ENCODE results near the gene ADAMTS6.

ADAMTS6 gene

DNA sequence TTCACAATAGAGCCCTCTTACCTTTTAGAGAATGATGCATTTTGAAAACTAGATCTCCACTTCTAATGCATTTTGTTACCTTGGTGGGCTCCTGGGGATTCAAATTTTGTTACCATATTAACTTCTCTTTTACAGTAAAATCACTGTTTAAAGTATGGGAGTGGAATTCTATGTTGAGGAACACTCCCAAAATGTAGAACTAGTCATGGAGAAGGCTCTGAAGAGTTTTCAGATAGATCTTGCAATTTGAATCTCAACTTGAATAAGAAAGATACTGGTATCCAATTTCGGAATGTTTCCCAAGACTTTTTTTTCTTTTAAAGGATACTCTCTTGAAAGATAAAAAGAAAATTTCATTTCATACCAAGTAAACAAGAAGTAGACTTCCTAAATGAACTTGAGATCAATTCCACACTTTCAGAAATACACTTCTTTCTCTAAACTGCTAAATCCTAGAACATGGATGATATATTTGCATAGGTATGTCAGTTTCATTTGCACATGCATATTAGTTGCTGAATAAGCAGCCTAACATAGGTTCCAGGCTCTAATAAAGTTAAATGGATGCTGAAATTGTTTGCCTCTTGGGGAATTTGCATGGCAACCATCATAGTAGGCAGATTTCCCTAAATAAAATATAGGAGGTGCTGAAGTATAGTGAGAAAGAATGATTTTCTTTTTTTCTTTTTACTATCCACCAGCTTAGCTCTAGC, 205.4 kb downstream of the ADAMTS6 start:
- DNase-seq (ENCODE audit: low spot score): no peak

DNA sequence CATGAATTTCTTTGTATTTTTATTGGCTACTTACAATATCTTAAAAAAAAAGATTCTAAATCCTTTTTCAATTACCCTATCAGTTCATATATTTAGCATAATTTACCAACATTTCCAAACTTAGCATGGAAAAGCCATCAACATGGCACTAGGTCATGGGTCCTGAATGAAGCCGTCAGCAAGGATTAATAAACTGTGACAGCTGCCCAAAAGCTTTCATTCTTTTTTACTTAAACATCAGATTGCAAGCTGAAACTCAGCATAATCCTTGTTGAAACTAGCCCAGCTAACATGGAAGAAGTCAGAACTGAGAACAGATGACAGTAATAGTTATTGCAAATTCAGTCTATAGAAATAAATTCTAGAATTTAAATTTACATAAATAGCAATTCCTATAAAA, 209.8 kb downstream of the ADAMTS6 start:
- no peak for DNase-seq (ENCODE audit: low spot score)

DNA sequence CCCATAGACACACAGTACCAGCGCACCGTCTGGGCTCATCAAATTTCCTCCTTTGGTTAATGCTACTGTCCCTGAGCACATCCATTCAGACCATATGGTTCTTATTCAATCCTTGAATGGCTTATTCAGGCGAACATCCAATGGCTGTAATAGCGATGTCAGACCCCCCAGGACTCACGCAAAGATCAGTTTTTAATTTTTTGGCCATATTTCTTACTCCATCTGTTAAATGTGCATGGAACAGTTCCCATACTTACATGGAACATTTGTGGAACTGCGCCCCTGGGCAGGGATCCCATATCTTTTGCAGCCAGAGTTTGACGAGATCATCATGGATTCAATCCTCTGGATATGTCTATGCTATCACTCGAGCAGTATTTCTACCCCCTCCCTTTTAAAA, 213.2 kb downstream of the ADAMTS6 start:
- no peak for DNase-seq (ENCODE audit: low spot score)

DNA sequence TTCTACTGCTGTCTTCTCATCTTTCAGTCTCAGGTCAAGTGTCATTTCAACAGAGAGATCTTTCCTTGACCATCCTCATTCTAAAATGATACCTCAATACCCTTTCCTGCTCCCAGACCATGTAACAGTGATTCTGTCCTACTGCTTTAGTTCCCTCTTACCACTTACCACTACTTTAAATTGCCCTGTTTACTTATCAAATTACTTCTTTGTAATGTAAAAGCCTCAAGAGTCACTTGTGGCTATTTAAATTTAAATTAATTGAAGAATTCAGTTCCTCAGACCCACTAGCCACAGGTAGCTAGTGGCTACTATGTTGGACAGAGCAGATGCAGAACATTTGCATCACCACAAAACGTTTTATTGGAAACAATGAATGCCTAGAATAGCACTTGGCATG, 217.3 kb downstream of the ADAMTS6 start:
- DNase-seq (ENCODE audit: low spot score): no peak

DNA sequence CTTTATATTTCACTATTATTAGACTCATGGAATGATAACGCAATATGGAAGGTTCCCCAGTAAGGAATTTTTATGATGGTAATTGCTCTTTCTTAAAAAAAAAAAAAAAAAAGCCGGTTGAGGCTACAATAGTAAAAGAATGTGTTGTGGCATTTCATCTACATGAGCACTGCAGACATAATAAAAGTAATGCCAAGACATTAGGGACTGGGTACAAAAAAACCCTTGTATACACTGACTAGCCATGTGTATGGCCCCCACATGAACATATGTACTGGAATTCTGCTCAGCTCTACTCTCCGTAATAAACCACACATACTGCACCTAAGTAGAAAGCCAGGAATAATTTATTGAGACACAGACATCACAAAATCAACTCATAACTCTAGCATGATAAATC, 218.4 kb downstream of the ADAMTS6 start:
- no peak for DNase-seq (ENCODE audit: low spot score)

DNA sequence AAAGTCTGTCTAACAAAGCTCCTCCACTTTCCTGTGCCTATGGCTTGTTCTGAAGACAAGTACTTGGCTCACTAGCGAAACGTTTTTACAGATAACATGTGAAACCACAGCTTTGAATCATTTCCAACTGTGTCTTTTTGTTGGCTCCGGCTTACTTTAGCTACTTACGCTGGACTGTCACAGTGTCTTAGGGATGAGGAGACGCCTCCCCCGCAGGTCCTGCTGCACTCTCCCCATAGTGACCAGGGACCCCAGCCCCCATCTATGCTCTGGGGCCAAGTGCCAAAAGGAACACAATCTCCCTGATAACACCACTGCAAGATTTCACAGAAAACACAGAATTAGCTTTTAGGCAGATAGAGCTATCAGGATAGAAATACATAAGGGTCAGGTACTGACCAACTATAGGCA, 219.1 kb downstream of the ADAMTS6 start:
- no peak for DNase-seq (ENCODE audit: low spot score)

DNA sequence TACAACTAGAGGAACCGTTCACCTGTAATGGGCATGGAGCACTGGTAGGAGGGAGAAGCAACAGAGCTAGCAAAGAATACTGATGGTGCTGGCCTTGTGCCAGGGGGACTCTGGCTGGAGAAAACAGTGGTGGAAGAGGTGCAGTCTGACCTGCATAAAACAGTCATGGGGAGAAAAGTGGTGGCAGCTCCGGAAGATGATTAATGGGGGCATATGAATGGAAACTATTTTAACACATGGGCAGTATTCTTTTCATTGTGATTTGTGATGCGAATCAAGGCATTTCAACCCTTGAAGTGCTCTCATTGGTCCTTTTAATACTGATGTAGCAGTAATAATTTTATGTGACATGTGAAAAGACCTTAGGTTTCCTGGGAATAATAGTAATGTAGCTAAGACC, 219.6 kb downstream of the ADAMTS6 start:
- DNase-seq (ENCODE audit: low spot score): no peak

DNA sequence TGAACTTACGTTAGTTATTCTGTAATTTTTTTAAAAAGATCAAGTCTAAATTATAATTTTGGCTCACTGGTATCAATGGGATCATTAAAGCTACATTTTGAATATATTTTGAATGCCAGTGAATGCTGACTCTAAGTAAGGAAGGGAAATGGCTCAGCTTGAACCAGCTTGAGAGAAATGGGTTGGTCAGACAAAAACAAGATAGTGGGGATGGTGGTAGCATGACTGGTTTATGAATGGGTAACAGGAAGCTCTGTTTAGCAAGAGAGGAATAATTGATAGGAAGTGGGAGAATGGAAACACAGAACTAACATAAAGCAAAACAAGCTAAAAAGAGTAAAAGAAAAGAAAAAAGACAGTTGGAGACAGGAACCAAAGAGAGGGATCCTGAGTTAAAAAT, 220.2 kb downstream of the ADAMTS6 start:
- DNase-seq (ENCODE audit: low spot score): no peak

DNA sequence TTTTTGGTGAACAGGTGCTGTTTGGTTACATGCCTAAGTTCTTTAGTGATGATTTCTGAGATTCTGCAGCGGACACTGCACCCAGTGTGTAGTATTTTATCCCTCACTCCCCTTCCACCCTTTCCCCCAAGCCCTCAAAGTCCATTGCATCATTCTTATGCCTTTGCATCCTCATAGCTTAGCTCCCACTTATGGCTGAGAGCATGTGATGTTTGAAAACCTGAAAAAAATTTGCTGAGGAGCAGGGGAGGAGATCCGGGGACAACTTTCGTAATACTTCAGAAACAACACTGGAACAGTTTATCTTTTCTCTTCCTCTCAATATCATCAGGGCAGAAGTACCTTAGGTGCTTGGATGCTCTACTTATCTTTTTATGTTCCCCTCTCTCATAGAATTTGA, 226.4 kb downstream of the ADAMTS6 start:
- no peak for DNase-seq (ENCODE audit: low spot score)

DNA sequence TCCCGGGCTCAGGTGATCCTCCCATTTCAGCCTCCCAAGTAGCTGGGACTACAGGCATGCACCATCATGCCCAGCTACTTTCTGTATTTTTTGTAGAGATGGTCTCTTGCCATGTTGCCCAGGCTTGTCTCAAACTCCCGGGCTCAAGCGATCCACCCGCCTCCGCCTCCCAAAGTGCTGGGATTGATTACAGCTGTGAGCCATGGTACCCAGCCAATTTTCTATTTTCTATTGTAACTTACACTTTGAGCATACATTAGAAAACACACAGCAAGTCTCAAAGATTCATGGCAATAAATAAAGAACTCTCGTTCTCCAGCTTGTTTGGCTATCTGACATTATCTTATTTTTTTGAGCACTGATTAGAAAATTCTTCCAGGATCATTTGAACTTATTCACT, 228.7 kb downstream of the ADAMTS6 start:
- DNase-seq (ENCODE audit: low spot score): no peak

DNA sequence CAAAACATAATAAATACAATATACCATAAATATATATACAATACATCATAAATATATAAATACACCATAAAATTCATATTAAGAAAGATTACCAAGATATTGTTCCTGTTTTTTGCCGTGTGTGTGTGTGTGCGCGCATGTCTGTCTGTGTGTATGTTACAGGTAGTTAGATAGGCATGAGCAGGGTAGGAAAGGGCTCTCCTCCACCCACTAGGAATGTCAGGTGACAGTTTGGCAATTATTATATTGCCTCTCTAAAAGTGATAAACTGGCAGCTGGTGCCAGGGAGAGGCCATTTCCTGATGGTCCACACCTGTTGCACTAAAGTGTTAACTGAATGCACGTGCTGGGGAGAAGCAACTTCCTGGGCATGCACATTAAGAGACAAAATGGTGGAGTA, 232.8 kb downstream of the ADAMTS6 start:
- DNase-seq (ENCODE audit: low spot score): no peak

DNA sequence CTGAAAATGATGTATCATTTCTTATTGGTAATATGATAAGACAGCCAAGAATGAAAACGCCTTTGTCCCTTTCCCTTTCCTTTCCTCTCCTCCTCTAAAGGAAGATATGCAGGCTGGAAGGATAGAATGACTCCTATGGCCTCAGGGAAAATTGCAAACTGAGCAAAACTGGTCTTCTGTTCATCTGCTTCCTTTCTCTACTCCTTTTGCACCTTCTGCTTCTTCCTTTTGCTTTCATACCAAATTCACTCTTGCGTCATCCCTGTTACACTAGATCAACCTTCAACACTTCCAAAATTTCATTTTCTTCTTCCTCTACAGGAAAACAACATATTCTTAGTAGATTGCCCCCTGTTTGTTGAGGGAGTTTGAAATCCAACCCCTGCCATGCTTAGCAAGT, 234.1 kb downstream of the ADAMTS6 start:
- no peak for DNase-seq (ENCODE audit: low spot score)

DNA sequence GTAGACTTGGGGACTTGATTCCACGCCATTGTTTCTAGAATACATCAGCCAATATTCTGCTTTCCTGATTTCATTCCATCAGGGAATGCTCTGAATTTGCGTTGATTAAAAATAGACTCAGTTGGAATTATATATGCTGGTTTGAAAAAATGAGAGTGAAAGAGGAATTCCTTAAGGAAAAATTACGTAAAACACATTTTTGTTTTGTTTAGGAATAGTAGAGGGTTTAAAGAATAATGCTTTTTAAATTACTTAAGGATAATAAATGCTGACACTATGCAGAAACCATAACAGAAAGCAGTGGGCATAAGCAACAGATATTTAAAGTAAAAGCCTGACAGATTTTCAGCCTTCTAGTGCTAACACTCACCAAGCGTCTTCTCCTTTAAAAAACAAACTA, 235.0 kb downstream of the ADAMTS6 start:
- no peak for DNase-seq (ENCODE audit: low spot score)

DNA sequence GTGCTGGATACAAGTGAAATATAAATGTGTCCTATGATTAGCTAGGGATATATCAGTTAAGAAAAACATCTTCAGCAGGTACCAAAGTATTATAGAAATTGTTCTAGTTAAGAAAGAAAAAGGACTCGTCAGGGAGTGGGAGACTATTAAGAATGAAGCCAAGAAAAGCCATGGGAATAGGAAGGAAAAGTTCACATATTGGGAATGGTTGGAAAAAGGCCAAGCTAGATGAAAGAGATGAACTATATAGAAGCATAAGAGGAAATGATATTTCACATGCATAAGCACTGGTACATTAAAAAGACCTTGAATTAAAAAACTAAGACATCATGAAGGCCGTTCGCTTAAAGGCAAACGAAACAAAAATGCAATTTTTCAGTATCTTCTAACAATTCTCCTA, 237.7 kb downstream of the ADAMTS6 start:
- no peak for DNase-seq (ENCODE audit: low spot score)

DNA sequence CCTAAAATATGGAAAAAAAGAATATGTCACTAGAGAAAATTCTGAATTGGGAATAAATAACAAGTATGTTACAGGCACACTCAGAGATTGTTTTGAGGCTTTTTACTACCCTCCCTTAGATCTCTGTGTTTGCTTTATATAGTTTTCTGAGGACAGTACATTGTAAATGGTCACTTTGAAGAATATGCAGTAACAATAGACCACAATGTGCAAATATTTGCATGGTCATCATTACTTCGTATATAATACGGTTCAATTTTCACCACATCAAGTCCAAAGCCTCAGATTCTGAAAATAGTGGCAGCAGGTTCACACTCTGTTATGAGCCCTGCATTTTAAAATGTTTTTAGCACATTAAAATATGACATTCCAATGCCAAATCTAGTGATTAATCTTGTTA, 238.6 kb downstream of the ADAMTS6 start:
- DNase-seq (ENCODE audit: low spot score): no peak

DNA sequence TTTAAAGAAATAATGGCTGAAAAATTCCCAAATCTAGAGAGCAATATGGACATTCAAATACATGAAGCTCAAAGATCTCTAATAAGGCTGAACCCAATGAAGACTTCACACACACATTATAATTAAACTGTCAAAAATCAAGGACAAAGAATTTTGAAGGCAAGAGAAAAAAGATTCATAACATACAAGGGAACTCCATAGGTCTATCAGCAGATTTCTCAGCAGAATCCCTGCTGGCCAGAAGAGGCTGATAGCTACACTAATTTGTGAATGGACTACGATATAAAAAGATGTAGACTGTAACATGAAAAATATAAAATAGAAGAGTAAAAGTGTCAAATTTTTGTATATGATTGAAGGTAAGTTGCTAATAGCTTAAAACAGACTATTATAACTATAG, 251.9 kb downstream of the ADAMTS6 start:
- no peak for DNase-seq (ENCODE audit: low spot score)

DNA sequence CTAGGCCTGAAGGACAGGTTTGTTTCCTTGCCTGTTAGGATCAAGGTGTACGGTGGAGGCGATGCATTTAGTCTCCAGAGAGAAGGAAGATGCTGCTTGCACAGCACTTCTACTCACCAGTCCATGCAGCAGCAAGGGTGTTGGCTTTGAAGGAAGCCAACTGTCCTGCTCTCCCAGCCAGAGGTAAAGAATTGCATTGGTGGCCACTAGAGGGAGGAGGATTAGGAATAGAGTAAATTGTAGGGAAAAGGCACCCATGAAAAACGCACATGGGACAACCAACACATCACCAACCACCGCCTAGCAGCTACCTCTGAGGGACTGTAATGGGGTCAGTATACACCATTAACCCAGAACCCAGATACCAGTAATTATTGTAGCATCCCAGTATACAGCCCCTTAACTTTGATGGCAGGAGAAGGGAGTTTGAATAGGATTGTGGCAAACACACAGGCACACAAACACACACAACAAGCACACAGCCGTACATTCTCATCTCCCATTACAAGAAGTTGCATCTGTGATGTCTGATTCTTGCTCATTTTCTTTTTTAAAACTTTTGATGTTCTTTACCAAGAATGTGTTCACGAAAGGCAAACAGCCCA, 267.7 kb downstream of the ADAMTS6 start:
- DNase-seq (ENCODE audit: low spot score): peak; percentile 51

DNA sequence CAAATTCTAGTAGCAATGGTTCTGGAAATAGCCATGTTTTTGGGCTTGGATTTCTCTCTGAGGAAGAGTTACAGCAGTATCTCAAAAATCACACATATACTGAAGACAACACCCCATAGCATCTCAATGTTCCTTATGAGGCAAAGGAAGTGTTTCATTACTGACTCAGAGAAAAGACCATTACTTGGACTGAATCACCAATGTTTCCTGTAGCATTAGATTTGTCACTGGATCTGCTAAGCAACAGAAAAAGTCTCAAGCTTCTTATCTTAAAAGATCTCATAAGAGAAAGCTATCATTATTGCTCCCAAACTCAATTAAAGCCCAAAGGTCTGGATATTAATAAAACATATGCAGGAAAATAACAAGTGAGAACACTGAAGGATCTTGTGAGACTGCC, 272.4 kb downstream of the ADAMTS6 start:
- DNase-seq (ENCODE audit: low spot score): no peak

DNA sequence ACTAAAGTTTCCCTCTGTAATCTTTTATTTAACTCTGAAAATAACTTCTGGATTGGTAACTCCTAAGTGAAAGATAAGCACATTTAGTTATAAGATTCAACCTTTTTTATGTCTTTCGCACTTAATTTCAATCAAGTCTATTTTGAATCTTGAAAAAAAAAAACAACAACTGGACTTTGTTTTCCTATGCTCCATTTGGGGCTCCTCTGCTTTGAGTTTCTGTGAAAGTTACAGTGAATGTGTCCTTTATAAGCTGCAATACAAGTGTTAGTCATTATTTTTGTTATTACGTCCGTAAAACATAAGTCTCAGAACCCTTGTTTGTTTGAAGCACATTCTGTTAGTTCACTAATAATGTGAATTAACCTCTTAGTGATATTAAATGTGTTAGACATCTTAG, 276.8 kb downstream of the ADAMTS6 start:
- DNase-seq (ENCODE audit: low spot score): no peak

DNA sequence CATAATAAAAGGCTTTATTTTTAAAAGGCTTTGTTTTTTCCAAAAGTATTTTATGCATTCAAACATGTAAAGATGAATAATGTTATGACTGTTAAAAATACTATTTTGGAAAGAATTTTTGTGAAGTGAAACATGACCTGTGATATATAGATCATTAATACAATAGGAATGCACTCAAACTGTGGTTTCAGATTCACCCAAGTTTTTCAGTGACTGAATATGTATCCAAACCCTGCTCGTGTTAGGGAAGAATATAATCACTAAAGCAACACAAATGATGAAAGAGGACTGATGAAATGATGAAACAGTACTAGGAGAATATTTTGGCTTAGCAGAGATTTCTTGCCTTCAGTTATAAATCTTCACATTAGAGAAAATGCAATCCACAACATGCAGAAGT, 278.0 kb downstream of the ADAMTS6 start:
- DNase-seq (ENCODE audit: low spot score): no peak

DNA sequence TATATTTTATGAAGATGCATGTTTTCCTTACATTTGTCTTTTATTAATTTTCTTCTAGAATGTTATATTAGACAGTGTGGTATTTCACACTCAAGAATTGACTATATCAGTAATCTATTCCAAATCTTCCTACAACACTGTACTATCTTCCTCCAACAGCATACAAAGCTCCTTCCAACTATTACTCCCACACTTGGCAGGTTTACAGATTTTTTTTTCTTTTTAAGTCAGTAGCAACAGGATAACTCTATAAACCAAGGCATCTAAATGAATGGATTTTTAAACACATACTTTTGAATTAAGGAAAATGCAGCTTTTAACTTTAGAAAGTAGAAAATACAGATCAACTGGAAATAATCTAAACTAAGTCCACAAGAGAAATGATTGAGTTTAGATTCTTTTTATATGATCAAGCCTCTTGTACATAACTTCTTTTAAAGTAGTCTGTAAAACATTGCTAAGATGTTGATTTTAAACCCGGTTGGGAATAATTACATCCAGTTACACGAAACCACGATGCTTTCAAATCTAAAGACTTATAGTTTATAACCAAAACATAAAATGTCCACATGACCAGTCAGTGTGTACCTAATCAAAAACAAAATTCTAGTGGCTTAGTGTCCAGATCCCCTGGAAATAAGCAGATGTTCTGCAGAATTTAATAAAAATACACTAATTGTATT, 281.6 kb downstream of the ADAMTS6 start:
- no peak for DNase-seq (ENCODE audit: low spot score)

DNA sequence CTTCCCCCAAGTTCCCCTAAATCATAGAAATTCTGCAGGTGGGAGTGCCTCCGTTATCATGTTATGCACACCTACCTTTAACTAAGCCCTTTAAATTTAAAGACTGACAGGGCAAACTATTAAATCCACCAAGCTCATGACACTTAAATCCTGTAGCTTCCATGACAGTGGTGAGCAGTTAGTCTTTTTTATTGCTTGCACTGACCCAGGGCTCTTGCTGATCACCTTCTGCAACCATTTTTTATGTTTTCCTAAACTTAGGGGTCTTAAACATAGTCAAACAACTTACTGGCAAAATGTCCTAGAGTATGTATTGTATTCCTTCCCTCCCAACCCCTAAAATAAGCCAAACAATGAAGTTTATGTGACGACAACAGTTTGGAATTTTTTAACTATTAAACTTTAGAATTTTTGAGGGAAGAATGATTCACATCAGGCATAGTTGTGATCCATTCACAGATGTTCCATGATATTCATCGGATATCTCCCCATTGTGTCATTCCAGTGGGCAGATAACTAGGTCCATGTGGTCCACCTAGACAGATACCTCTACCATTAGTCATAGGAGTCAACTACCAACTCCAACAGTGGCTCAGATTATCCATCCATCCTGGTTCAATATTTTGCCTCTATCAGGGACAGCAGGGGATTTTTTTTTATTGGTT, 283.1 kb downstream of the ADAMTS6 start:
- no peak for DNase-seq (ENCODE audit: low spot score)

Data from HuH-7 (cell line).